ENCODE data around the gene GNAI3. TPM values are rescaled to one million over a fixed set of nuclear protein-coding genes. Genes with fewer than 3 reads are reported as not detected.

Gene GNAI3
- total and polyA plus RNA-seq, 4 donors, result 2.7 to 10.4 (median 6.5) TPM

- Histone ChIP-seq H3K36me3 (ENCODE audit: control insufficient read depth in 4 of 4, insufficient read depth in 4 of 4, low read length in 4 of 4) (peaks cover 0 to 20% (median 2%) of the 10 kb centered on the region in 4 donors), H3K9ac (ENCODE audit: insufficient read depth in 1 of 2, low read length in 2 of 2) (no peak overlapping the region), H3K27ac (ENCODE audit: low read depth in 1 of 2, low read length in 1 of 2) (peak overlapping the region in 1 of 2 donors; percentile 52), H3K4me1 (ENCODE audit: control insufficient read depth in 5 of 5, insufficient read depth in 5 of 5, low read length in 5 of 5) (peaks cover 0 to 9% (median 0%) of the 10 kb centered on the region in 5 donors), H3K27me3 (ENCODE audit: control insufficient read depth in 3 of 3, insufficient read depth in 3 of 3, low read length in 2 of 3) (no peaks in the 10 kb centered on the region), H3K9me3 (ENCODE audit: control insufficient read depth in 4 of 4, insufficient read depth in 3 of 4, low read length in 3 of 4) (no peaks in the 10 kb centered on the region), H3K4me3 (no peak overlapping the region)
- 48 to 69% methylated on average over 5 of the region's 5 CpGs for WGBS, 2 donors
- TF ChIP-seq CTCF (IDR thresholded peaks at IDR 0.05; ENCODE audit: control extremely low read depth, extremely low read depth), result no peak
- peak in 2 of 3 donors; percentile 15 to 43 for DNase-seq
- no peak for ATAC-seq (ENCODE audit: insufficient read depth, low FRiP score)
These were observed 47.5 kb upstream of the GNAI3 start for GRCh38 chr1:109500941-109501381.

- H3K4me3 ChIP-seq, result no peak overlapping the region
- H3K4me1 ChIP-seq (ENCODE audit: control insufficient read depth in 5 of 5, insufficient read depth in 5 of 5, low read length in 5 of 5), result peaks cover 0 to 9% (median 0%) of the 10 kb centered on the region in 5 donors
- H3K27me3 ChIP-seq (ENCODE audit: control insufficient read depth in 3 of 3, insufficient read depth in 3 of 3, low read length in 2 of 3), result no peaks in the 10 kb centered on the region
- DNase-seq (no peak), ATAC-seq (ENCODE audit: insufficient read depth, low FRiP score) (no peak)
- TF ChIP-seq CTCF (IDR thresholded peaks at IDR 0.05; ENCODE audit: control extremely low read depth, extremely low read depth), result no peak
- no peak overlapping the region for H3K27ac ChIP-seq (ENCODE audit: low read depth in 1 of 2, low read length in 1 of 2)
- 71 to 75% methylated on average over 5 of the region's 5 CpGs for WGBS, 2 donors
- H3K9me3 ChIP-seq (ENCODE audit: control insufficient read depth in 4 of 4, insufficient read depth in 3 of 4, low read length in 3 of 4), result no peaks in the 10 kb centered on the region
- no peak overlapping the region for H3K9ac ChIP-seq (ENCODE audit: insufficient read depth in 1 of 2, low read length in 2 of 2)
- H3K36me3 ChIP-seq (ENCODE audit: control insufficient read depth in 4 of 4, insufficient read depth in 4 of 4, low read length in 4 of 4), result peaks cover 0 to 15% (median 2%) of the 10 kb centered on the region in 4 donors
These were observed 46.6 kb upstream of the GNAI3 start for GRCh38 chr1:109501644-109502363.

- no peak for ATAC-seq (ENCODE audit: insufficient read depth, low FRiP score)
- H3K27me3 ChIP-seq (ENCODE audit: control insufficient read depth in 3 of 3, insufficient read depth in 3 of 3, low read length in 2 of 3), result no peaks in the 10 kb centered on the region
- DNase-seq, result no peak
- WGBS, 2 donors, result 51 to 61% methylated on average over 3 of the region's 3 CpGs
- H3K27ac ChIP-seq (ENCODE audit: low read depth in 1 of 2, low read length in 1 of 2), result no peak overlapping the region
- H3K4me3 ChIP-seq, result no peak overlapping the region
- no peaks in the 10 kb centered on the region for H3K9me3 ChIP-seq (ENCODE audit: control insufficient read depth in 4 of 4, insufficient read depth in 3 of 4, low read length in 3 of 4)
- no peak overlapping the region for H3K9ac ChIP-seq (ENCODE audit: insufficient read depth in 1 of 2, low read length in 2 of 2)
- peaks cover 0 to 11% (median 0%) of the 10 kb centered on the region in 5 donors for H3K4me1 ChIP-seq (ENCODE audit: control insufficient read depth in 5 of 5, insufficient read depth in 5 of 5, low read length in 5 of 5)
- peaks cover 0 to 9% (median 2%) of the 10 kb centered on the region in 4 donors for H3K36me3 ChIP-seq (ENCODE audit: control insufficient read depth in 4 of 4, insufficient read depth in 4 of 4, low read length in 4 of 4)
- no peak for TF ChIP-seq CTCF (IDR thresholded peaks at IDR 0.05; ENCODE audit: control extremely low read depth, extremely low read depth)
These were observed 46.0 kb upstream of the GNAI3 start for GRCh38 chr1:109502364-109502851.

Measured in lung (tissue), 12 donors.